Gastrocnemius medialis (tissue), 4 donors: ENCODE data around the gene ADAMTS2.

Source experiments
- CTCF ChIP-seq, 5 experiments: fragments of 450-650 bp in 3 of 5; fragments of 200-600 bp in 2 of 5; sonication (generic) in 2 of 5; IDR thresholded peaks in 4 of 5; conservative IDR thresholded peaks in 1 of 5; 1 replicate in 4 of 5; 2 replicates in 1 of 5; pipeline ENCODE4 v1.5.1; 2016 to 2019; ENCODE audit warnings: antibody characterized with exemption in 5 of 5, mild to moderate bottlenecking in 3 of 5, moderate library complexity in 3 of 5
- POLR2A ChIP-seq, 2 donors: fragments of 450-650 bp; IDR thresholded peaks; one replicate each; pipeline ENCODE4 v1.6.1; 2017; ENCODE audit warnings: antibody characterized with exemption in 2 of 2, mild to moderate bottlenecking in 2 of 2, moderate library complexity in 2 of 2

- no peak for TF ChIP-seq CTCF (IDR thresholded peaks at IDR 0.05 in 4 of 5, conservative IDR thresholded peaks at IDR 0.05 in 1 of 5)
- no peak for TF ChIP-seq POLR2A (IDR thresholded peaks at IDR 0.05)
These were observed 150.9 kb downstream of the ADAMTS2 start for GRCh38 chr5:179194201-179194910.
